Stimulated activated CD4-positive, alpha-beta T cell treated with anti-CD3 and anti-CD28 coated beads, Interleukin-4, amount 100 ng/mL, for 4 hours (primary cell): ENCODE measurements around the gene PTPRN.
A peak's percentile ranks its signal among the peaks of the same experiment; 100 is the strongest.

Source experiments
- DNase-seq, 2 experiments: peaks; one replicate each; pipeline ENCODE4 v3.0.0-alpha.2; 2020

The PTPRN gene

GRCh38 chr2:219286436-219287115 is 22.6 kb downstream of the PTPRN start:
- no peak for DNase-seq

- no peak for DNase-seq
These were observed 23.2 kb downstream of the PTPRN start for GRCh38 chr2:219285894-219286425.

GRCh38 chr2:219285373-219285735 is 23.8 kb downstream of the PTPRN start:
- DNase-seq, result no peak

- no peak for DNase-seq
These were observed 24.5 kb downstream of the PTPRN start for GRCh38 chr2:219284501-219285372.

- no peak for DNase-seq
These were observed 26.1 kb downstream of the PTPRN start for GRCh38 chr2:219282943-219283581.

- DNase-seq, result no peak
These were observed 26.8 kb downstream of the PTPRN start for GRCh38 chr2:219282375-219282774.

GRCh38 chr2:219281588-219281987 is 27.6 kb downstream of the PTPRN start:
- no peak for DNase-seq

- DNase-seq, result no peak
These were observed 28.6 kb downstream of the PTPRN start for GRCh38 chr2:219280651-219281050.

GRCh38 chr2:219279916-219280516 is 29.2 kb downstream of the PTPRN start:
- no peak for DNase-seq

GRCh38 chr2:219279151-219279915 is 29.9 kb downstream of the PTPRN start, which contains the start of gene DNAJB2:
TSS of gene DNAJB2 (plus strand) at chr2:219279366. CDS start at chr2:219279834, 468 bp downstream.
- peak; percentile 98 to 100 for DNase-seq

GRCh38 chr2:219278655-219279150 is 30.5 kb downstream of the PTPRN start:
- DNase-seq, result no peak

- peak; percentile 64 to 68 for DNase-seq
These were observed 31.2 kb downstream of the PTPRN start for GRCh38 chr2:219277703-219278654.

GRCh38 chr2:219274361-219274921 is 34.8 kb downstream of the PTPRN start:
- no peak for DNase-seq

GRCh38 chr2:219273937-219274336 is 35.3 kb downstream of the PTPRN start:
- no peak for DNase-seq

GRCh38 chr2:219272995-219273394 is 36.2 kb downstream of the PTPRN start:
- no peak for DNase-seq

GRCh38 chr2:219272356-219272755 is 36.8 kb downstream of the PTPRN start:
- DNase-seq, result no peak

- no peak for DNase-seq
These were observed 38.2 kb downstream of the PTPRN start for GRCh38 chr2:219271021-219271420.

GRCh38 chr2:219270055-219270372 is 39.2 kb downstream of the PTPRN start:
- DNase-seq, result no peak

GRCh38 chr2:219269362-219270054 is 39.7 kb downstream of the PTPRN start:
- DNase-seq, result no peak

GRCh38 chr2:219268294-219268693 is 40.9 kb downstream of the PTPRN start:
- no peak for DNase-seq
